ENCODE data around the gene OR8B3.

OR8B3 gene

DNA sequence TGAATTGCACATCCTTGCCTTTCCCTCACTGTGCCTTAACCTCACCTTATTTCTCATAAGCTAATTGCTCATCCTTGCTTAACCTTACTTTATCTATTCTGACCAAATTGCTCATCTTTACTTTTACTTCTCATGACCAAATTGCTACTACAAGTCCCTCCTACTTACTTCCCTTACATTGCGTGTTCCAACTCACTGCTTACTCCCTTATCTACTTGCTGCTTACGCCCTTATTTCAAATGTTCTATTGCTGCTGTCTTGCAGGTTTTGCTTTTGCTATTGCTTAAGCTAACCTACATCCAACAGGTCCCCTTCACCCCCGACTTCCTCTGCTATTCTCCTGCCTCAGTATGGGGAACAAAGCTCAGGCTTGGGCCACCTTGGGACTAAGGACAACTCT lies 22.5 kb downstream of the OR8B3 start:
- DNase-seq (ENCODE audit: low read depth) = no peak

DNA sequence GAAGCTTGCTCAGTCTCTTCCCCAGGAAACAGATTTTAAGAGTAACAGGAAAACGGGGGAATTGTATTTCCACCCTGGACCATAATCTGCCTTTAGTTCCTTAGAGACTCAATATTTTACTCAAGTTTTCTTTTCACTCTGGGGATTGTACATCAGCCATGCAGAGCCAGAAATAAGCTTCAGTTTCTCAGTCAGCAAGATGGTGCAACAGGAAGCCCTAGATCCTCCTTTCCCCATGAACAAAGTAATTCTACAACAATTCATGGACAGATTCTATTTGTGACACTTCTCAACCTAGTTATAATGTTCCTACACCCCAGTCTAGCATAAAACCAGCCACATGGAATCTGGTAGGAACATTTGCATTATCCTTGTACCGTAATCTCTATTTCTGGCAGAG lies 39.3 kb downstream of the OR8B3 start:
- no peak overlapping the region for H3K4me3 ChIP-seq (replicated peaks; ENCODE audit: low read depth, low read length)
- DNase-seq (ENCODE audit: low read depth) = no peak
- TF ChIP-seq, protein P1, sequence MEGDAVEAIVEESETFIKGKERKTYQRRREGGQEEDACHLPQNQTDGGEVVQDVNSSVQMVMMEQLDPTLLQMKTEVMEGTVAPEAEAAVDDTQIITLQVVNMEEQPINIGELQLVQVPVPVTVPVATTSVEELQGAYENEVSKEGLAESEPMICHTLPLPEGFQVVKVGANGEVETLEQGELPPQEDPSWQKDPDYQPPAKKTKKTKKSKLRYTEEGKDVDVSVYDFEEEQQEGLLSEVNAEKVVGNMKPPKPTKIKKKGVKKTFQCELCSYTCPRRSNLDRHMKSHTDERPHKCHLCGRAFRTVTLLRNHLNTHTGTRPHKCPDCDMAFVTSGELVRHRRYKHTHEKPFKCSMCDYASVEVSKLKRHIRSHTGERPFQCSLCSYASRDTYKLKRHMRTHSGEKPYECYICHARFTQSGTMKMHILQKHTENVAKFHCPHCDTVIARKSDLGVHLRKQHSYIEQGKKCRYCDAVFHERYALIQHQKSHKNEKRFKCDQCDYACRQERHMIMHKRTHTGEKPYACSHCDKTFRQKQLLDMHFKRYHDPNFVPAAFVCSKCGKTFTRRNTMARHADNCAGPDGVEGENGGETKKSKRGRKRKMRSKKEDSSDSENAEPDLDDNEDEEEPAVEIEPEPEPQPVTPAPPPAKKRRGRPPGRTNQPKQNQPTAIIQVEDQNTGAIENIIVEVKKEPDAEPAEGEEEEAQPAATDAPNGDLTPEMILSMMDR (IDR thresholded peaks at IDR 0.05; ENCODE audit: low read length, missing control alignments) = no peak

More for the DNA sequence above, 22.5 kb downstream of the OR8B3 start:
- no peak overlapping the region for H3K4me3 ChIP-seq (replicated peaks; ENCODE audit: low read depth, low read length)
- TF ChIP-seq, protein P1 (IDR thresholded peaks at IDR 0.05; ENCODE audit: low read length, missing control alignments) = no peak

DNA sequence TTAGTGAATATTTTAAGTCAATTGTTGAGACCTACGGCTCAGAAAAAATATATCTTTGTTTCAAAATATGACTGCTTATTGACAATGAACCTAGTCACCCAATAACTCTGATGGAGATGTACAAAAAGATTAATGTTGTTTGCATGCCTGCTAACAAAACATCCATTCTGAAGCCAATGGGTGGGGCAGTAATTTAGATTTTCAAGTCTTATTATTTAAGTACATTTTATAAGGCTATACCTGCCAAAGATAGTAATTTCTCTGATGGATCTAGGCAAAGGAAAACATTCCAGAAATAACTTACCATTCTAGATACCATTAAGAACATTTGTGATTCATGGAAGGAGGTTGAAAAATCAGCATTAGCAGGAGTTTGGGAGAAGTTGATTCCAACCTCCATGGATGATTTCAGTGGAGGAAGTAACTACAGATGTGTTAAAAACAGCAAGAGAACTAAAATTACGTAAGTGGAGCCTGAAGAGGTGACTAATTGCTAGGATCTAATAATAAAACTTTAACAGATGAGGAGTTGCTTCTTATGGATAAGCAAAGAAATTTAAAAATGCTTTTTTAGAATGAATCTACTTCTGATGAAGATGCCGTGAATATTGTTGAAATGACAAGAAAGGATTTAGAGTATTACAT lies 52.4 kb downstream of the OR8B3 start:
- H3K4me3 ChIP-seq (replicated peaks; ENCODE audit: low read depth, low read length) = no peak overlapping the region
- no peak for DNase-seq (ENCODE audit: low read depth)
- TF ChIP-seq, protein P1 (IDR thresholded peaks at IDR 0.05; ENCODE audit: low read length, missing control alignments) = no peak
